Measurements from ENCODE around the gene ALOX15.

- TF ChIP-seq POLR2AphosphoS5 (IDR thresholded peaks at IDR 0.05; ENCODE audit: low read depth, low read length), result no peak
- TF ChIP-seq SIN3A (IDR thresholded peaks at IDR 0.05; ENCODE audit: borderline replicate concordance, insufficient read depth, low read length), result no peak
- TF ChIP-seq, protein P1, sequence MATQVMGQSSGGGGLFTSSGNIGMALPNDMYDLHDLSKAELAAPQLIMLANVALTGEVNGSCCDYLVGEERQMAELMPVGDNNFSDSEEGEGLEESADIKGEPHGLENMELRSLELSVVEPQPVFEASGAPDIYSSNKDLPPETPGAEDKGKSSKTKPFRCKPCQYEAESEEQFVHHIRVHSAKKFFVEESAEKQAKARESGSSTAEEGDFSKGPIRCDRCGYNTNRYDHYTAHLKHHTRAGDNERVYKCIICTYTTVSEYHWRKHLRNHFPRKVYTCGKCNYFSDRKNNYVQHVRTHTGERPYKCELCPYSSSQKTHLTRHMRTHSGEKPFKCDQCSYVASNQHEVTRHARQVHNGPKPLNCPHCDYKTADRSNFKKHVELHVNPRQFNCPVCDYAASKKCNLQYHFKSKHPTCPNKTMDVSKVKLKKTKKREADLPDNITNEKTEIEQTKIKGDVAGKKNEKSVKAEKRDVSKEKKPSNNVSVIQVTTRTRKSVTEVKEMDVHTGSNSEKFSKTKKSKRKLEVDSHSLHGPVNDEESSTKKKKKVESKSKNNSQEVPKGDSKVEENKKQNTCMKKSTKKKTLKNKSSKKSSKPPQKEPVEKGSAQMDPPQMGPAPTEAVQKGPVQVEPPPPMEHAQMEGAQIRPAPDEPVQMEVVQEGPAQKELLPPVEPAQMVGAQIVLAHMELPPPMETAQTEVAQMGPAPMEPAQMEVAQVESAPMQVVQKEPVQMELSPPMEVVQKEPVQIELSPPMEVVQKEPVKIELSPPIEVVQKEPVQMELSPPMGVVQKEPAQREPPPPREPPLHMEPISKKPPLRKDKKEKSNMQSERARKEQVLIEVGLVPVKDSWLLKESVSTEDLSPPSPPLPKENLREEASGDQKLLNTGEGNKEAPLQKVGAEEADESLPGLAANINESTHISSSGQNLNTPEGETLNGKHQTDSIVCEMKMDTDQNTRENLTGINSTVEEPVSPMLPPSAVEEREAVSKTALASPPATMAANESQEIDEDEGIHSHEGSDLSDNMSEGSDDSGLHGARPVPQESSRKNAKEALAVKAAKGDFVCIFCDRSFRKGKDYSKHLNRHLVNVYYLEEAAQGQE (IDR thresholded peaks at IDR 0.05; ENCODE audit: insufficient read depth in 1 of 2, low read depth in 2 of 2, low read length in 2 of 2), result no peak
- no peak for TF ChIP-seq TAF1 (IDR thresholded peaks at IDR 0.05; ENCODE audit: borderline replicate concordance, insufficient read depth, low read length)
- TF ChIP-seq FOXP2 (optimal IDR thresholded peaks at IDR 0.05; ENCODE audit: borderline replicate concordance, extremely low read depth, extremely low read length, insufficient read depth), result no peak
Measured at GRCh38 chr17:4616476-4616875, 25.0 kb downstream of the ALOX15 start.
